GM12875 (cell line): ENCODE measurements around the gene CEP164.
"Not testable (repeated sequence)": the region's sequence is repeated elsewhere in the genome, so short reads cannot be mapped to it uniquely, and the experiment has no call there.

Experiments
- H3K4me3 ChIP-seq: one replicate; pipeline ENCODE4 v1.5.1; 2011; ENCODE audit warnings: low read depth, low read length, control low read depth
- TF ChIP-seq, protein P1 (sequence below): IDR thresholded peaks from 2 replicates; pipeline ENCODE4 v1.5.1; 2011; ENCODE audit warnings: low read depth, mild to moderate bottlenecking, control low read depth, inconsistent platforms, low read length, moderate library complexity, borderline replicate concordance; ENCODE audit not compliant: insufficient read depth

The CEP164 gene

GRCh38 chr11:117395476-117395875 is 67.8 kb downstream of the CEP164 start:
- TF ChIP-seq, protein P1, sequence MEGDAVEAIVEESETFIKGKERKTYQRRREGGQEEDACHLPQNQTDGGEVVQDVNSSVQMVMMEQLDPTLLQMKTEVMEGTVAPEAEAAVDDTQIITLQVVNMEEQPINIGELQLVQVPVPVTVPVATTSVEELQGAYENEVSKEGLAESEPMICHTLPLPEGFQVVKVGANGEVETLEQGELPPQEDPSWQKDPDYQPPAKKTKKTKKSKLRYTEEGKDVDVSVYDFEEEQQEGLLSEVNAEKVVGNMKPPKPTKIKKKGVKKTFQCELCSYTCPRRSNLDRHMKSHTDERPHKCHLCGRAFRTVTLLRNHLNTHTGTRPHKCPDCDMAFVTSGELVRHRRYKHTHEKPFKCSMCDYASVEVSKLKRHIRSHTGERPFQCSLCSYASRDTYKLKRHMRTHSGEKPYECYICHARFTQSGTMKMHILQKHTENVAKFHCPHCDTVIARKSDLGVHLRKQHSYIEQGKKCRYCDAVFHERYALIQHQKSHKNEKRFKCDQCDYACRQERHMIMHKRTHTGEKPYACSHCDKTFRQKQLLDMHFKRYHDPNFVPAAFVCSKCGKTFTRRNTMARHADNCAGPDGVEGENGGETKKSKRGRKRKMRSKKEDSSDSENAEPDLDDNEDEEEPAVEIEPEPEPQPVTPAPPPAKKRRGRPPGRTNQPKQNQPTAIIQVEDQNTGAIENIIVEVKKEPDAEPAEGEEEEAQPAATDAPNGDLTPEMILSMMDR = no peak
- H3K4me3 ChIP-seq = no peak overlapping the region

DNA sequence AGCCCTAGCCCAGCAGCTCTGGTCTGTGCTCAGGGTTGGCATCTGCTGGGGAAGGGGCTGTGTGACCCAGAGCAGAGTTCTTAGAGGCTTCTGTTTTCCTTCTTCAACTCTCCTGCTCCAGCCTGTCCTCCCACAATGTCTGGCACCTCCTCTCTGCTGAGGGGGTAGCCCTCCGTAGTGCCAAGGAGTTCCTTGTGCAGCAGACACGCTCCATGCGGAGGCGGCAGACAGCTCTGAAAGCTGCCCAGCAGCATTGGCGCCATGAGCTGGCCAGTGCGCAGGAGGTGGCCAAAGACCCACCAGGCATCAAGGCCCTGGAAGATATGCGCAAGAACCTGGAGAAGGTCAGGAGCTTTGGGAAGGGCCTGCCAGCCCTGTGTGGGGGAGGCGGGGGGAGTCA is 69.3 kb downstream of the CEP164 start:
- TF ChIP-seq, protein P1 = no peak
- no peak overlapping the region for H3K4me3 ChIP-seq

DNA sequence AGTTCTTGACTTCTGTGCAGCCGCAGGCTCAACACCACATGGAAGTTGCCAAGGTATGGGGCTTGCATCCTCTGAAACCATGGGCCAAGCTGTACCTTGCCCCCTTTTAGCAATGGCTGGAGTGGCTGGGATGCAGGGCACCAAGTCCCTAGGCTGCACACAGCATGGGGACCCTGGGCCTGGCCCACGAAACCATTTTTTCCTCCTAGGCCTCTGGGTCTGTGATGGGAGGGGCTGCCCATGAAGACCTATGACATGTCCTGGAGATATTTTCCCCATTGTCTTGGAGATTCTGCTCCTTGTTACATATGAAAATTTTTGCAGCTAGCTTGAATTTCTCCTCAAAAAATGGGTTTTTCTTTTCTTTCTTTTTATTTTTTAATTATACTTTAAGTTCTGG is 71.0 kb downstream of the CEP164 start:
- not testable (repeated sequence) for H3K4me3 ChIP-seq

GRCh38 chr11:117399100-117399840 is 71.6 kb downstream of the CEP164 start:
- not testable (repeated sequence) for H3K4me3 ChIP-seq

GRCh38 chr11:117405898-117406297 is 78.2 kb downstream of the CEP164 start:
- H3K4me3 ChIP-seq = not testable (repeated sequence)

DNA sequence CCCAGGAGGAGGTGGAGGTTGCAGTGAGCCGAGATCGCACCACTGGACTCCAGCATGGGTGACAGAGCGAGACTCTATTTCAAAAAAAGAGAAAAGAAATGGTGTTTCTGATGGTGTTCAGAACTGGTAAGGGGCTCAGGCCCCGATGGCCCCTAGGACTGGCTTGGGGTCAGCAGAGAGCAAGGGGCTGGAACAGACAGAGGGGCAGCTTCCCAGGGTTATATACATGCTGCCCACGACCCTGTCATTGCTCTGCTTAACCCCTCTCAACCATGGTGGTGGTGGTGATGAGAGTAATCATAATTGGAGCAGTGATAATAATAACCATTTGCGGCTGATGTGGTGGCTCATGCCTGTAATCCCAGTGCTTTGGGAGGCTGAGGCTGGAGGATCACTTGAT is 79.4 kb downstream of the CEP164 start:
- H3K4me3 ChIP-seq = no peak overlapping the region
- TF ChIP-seq, protein P1 = no peak

- TF ChIP-seq, protein P1 = no peak
- H3K4me3 ChIP-seq = no peak overlapping the region
Measured at GRCh38 chr11:117408356-117408755, 80.7 kb downstream of the CEP164 start.

DNA sequence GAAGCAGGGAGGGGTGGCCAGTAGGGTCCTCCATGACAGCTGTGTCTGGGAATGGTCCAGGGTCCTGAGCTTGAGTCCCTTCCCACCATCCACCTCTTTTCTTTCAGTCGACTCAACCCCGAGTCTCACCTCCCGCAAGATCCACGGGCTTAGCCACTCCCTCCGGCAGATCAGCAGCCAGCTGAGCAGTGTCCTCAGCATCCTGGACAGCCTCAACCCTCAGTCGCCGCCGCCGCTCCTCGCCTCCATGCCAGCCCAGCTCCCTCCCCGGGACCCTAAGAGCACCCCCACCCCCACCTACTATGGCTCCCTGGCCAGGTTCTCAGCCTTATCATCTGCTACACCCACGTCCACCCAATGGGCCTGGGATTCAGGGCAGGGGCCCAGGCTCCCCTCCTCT is 81.9 kb downstream of the CEP164 start:
- TF ChIP-seq, protein P1 = no peak
- no peak overlapping the region for H3K4me3 ChIP-seq

GRCh38 chr11:117410238-117410637 is 82.6 kb downstream of the CEP164 start:
- TF ChIP-seq, protein P1 = no peak
- no peak overlapping the region for H3K4me3 ChIP-seq
